Mucosa of rectum (tissue), 2 donors: ENCODE results near the gene ATXN1L.
"Not testable (repeated sequence)": the region's sequence is repeated elsewhere in the genome, so short reads cannot be mapped to it uniquely, and the experiment has no call there.

Experiments used
- H3K27ac ChIP-seq, 2 donors: one replicate each; pipeline ENCODE4 v1.7.0; 2013; ENCODE audit warnings: inconsistent platforms in 2 of 2, low read depth in 2 of 2, low read length in 2 of 2
- H3K27me3 ChIP-seq, 2 donors: one replicate each; pipeline ENCODE4 v1.7.0; 2013; ENCODE audit warnings: low read length in 2 of 2; ENCODE audit not compliant: control insufficient read depth in 2 of 2, insufficient read depth in 2 of 2
- H3K36me3 ChIP-seq, 2 donors: one replicate each; pipeline ENCODE4 v1.7.0; 2013; ENCODE audit warnings: low read length in 2 of 2; ENCODE audit not compliant: control insufficient read depth in 2 of 2, insufficient read depth in 2 of 2
- H3K4me1 ChIP-seq, 2 donors: one replicate each; pipeline ENCODE4 v1.7.0; 2013; ENCODE audit warnings: low read length in 2 of 2, mild to moderate bottlenecking in 1 of 2; ENCODE audit not compliant: control insufficient read depth in 2 of 2, insufficient read depth in 2 of 2
- H3K4me3 ChIP-seq, 2 donors: one replicate each; pipeline ENCODE4 v1.7.0; 2013; ENCODE audit warnings: low read length in 2 of 2
- H3K9ac ChIP-seq, 2 donors: one replicate each; pipeline ENCODE4 v1.7.0; 2013; ENCODE audit warnings: low read length in 2 of 2, low read depth in 1 of 2, mild to moderate bottlenecking in 1 of 2
- H3K9me3 ChIP-seq, 2 donors: one replicate each; pipeline ENCODE4 v1.7.0; 2013; ENCODE audit warnings: low read length in 2 of 2; ENCODE audit not compliant: control insufficient read depth in 2 of 2
- donor health status: healthy.
- donor health status: Normal muscosa, but diverticular disease.

Gene ATXN1L

GRCh38 chr16:71852158-71852557, 6.4 kb downstream of the ATXN1L start:
- H3K4me1 ChIP-seq = peaks cover 2 to 3% of the 10 kb centered on the region in 2 donors
- H3K27me3 ChIP-seq = no peaks in the 10 kb centered on the region
- H3K27ac ChIP-seq = no peak overlapping the region
- peaks cover 43 to 50% of the 10 kb centered on the region in 2 donors for H3K36me3 ChIP-seq
- H3K9ac ChIP-seq = no peak overlapping the region
- H3K4me3 ChIP-seq = no peak overlapping the region
- H3K9me3 ChIP-seq = no peaks in the 10 kb centered on the region

- no peaks in the 10 kb centered on the region for H3K9me3 ChIP-seq
- no peaks in the 10 kb centered on the region for H3K27me3 ChIP-seq
- H3K4me1 ChIP-seq = peaks cover 0 to 3% of the 10 kb centered on the region in 2 donors
- no peak overlapping the region for H3K9ac ChIP-seq
- no peak overlapping the region for H3K27ac ChIP-seq
- H3K4me3 ChIP-seq = no peak overlapping the region
- H3K36me3 ChIP-seq = peaks cover 47 to 54% of the 10 kb centered on the region in 2 donors
Observed at GRCh38 chr16:71852561-71852960, 6.8 kb downstream of the ATXN1L start.

GRCh38 chr16:71853413-71853812, 7.6 kb downstream of the ATXN1L start:
- Histone ChIP-seq H3K4me1 (peaks cover 0 to 3% of the 10 kb centered on the region in 2 donors), H3K27ac (peak overlapping the region in 1 of 2 donors; percentile 38), H3K4me3 (no peak overlapping the region), H3K36me3 (peaks cover 44 to 55% of the 10 kb centered on the region in 2 donors), H3K9ac (no peak overlapping the region), H3K9me3 (no peaks in the 10 kb centered on the region), H3K27me3 (no peaks in the 10 kb centered on the region)

GRCh38 chr16:71854369-71854948, 8.7 kb downstream of the ATXN1L start:
- no peak overlapping the region for H3K4me3 ChIP-seq
- no peaks in the 10 kb centered on the region for H3K27me3 ChIP-seq
- H3K36me3 ChIP-seq = peaks cover 45 to 53% of the 10 kb centered on the region in 2 donors
- peak overlapping the region in 1 of 2 donors; percentile 38 for H3K27ac ChIP-seq
- H3K4me1 ChIP-seq = peaks cover 0 to 3% of the 10 kb centered on the region in 2 donors
- H3K9ac ChIP-seq = no peak overlapping the region
- H3K9me3 ChIP-seq = no peaks in the 10 kb centered on the region

- Histone ChIP-seq H3K4me1 (peaks cover 0 to 3% of the 10 kb centered on the region in 2 donors), H3K36me3 (peaks cover 33 to 51% of the 10 kb centered on the region in 2 donors), H3K9me3 (no peaks in the 10 kb centered on the region), H3K4me3 (no peak overlapping the region), H3K27me3 (no peaks in the 10 kb centered on the region), H3K27ac (no peak overlapping the region), H3K9ac (no peak overlapping the region)
Observed at GRCh38 chr16:71855937-71856662, 10.3 kb downstream of the ATXN1L start.

GRCh38 chr16:71859762-71860521, 14.2 kb downstream of the ATXN1L start:
- H3K27ac ChIP-seq = no peak overlapping the region
- no peak overlapping the region for H3K9ac ChIP-seq
- H3K27me3 ChIP-seq = no peaks in the 10 kb centered on the region
- no peak overlapping the region for H3K4me3 ChIP-seq
- H3K9me3 ChIP-seq = no peaks in the 10 kb centered on the region
- peaks cover 29 to 48% of the 10 kb centered on the region in 2 donors for H3K36me3 ChIP-seq
- no peaks in the 10 kb centered on the region for H3K4me1 ChIP-seq

- no peak overlapping the region for H3K27ac ChIP-seq
- H3K36me3 ChIP-seq = peaks cover 27 to 46% of the 10 kb centered on the region in 2 donors
- H3K9ac ChIP-seq = no peak overlapping the region
- no peaks in the 10 kb centered on the region for H3K4me1 ChIP-seq
- no peaks in the 10 kb centered on the region for H3K9me3 ChIP-seq
- H3K4me3 ChIP-seq = no peak overlapping the region
- H3K27me3 ChIP-seq = no peaks in the 10 kb centered on the region
Observed at GRCh38 chr16:71863995-71864394, 18.2 kb downstream of the ATXN1L start.

GRCh38 chr16:71865173-71865863, 19.5 kb downstream of the ATXN1L start:
- Histone ChIP-seq H3K27ac (no peak overlapping the region), H3K4me1 (no peaks in the 10 kb centered on the region), H3K9me3 (no peaks in the 10 kb centered on the region), H3K36me3 (peaks cover 22 to 33% of the 10 kb centered on the region in 2 donors), H3K9ac (no peak overlapping the region), H3K27me3 (no peaks in the 10 kb centered on the region), H3K4me3 (no peak overlapping the region)

- not testable (repeated sequence) for H3K9ac ChIP-seq, H3K4me1 ChIP-seq, H3K4me3 ChIP-seq, H3K9me3 ChIP-seq, H3K27ac ChIP-seq, H3K27me3 ChIP-seq
- peaks cover 15 to 22% of the 10 kb centered on the region in 2 donors for H3K36me3 ChIP-seq
Observed at GRCh38 chr16:71867175-71867574, 21.4 kb downstream of the ATXN1L start.
